MCF 10A (cell line): Measurements from ENCODE around the gene SLC50A1. TPM values are rescaled to one million over a fixed set of nuclear protein-coding genes. Genes with fewer than 3 reads are reported as not detected.
A peak's percentile ranks its signal among the peaks of the same experiment; 100 is the strongest.

Experiments
- BruUV-seq: library from RNA; stranded (reverse); fragments of 400-500 nt; replicated peaks from 2 replicates; lab custom pipeline; 2021; lab: Mats Ljungman, UMichigan
- CTCF ChIA-PET: fragments of 300-600 bp; sonication (Branson Sonifier 250); formaldehyde crosslinking; extraction: SDS; loops from one replicate; lab custom pipeline; 2021; ENCODE audit warnings: antibody characterized with exemption, inconsistent platforms; lab: Yijun Ruan, JAX
- POLR2A ChIA-PET: fragments of 300-600, 350-650 bp; sonication (Branson Sonifier 250); formaldehyde crosslinking; extraction: SDS; loops from one replicate; lab custom pipeline; 2020; ENCODE audit warnings: antibody characterized with exemption, inconsistent platforms; lab: Yijun Ruan, JAX
- DNase-seq: peaks from one replicate; pipeline ENCODE4 v3.0.0-alpha.2; 2018; ENCODE audit not compliant: unreplicated experiment
- H3K27ac Mint-ChIP-seq: one replicate; pipeline ENCODE4 v1.8.0; 2022; ENCODE audit warnings: mild to moderate bottlenecking, low read depth, mixed read lengths; ENCODE audit not compliant: unreplicated experiment
- H3K27me3 Mint-ChIP-seq: one replicate; pipeline ENCODE4 v1.8.0; 2022; ENCODE audit warnings: mixed read lengths; ENCODE audit not compliant: insufficient read depth, unreplicated experiment
- H3K36me3 Mint-ChIP-seq: one replicate; pipeline ENCODE4 v1.8.0; 2022; ENCODE audit warnings: mild to moderate bottlenecking, moderate library complexity, mixed read lengths; ENCODE audit not compliant: insufficient read depth, unreplicated experiment
- H3K4me1 Mint-ChIP-seq: one replicate; pipeline ENCODE4 v1.8.0; 2022; ENCODE audit warnings: mixed read lengths; ENCODE audit not compliant: insufficient read depth, unreplicated experiment
- H3K4me3 Mint-ChIP-seq: one replicate; pipeline ENCODE4 v1.8.0; 2022; ENCODE audit warnings: mild to moderate bottlenecking, moderate library complexity, mixed read lengths; ENCODE audit not compliant: unreplicated experiment
- H3K9me3 Mint-ChIP-seq: one replicate; pipeline ENCODE4 v1.8.0; 2022; ENCODE audit warnings: mixed read lengths; ENCODE audit not compliant: unreplicated experiment
- CTCF ChIP-seq: fragments of 200-600 bp; IDR thresholded peaks from one replicate; pipeline ENCODE4 v1.8.0; 2022; ENCODE audit warnings: antibody characterized with exemption, mild to moderate bottlenecking; ENCODE audit not compliant: unreplicated experiment
- intact Hi-C: fragments of 100-400 bp; cut with micrococcal nuclease; formaldehyde crosslinking; loops from 2 replicates; pipeline ENCODE4 v1.14.1; 2022
- total RNA-seq: library from RNA; stranded (reverse); gene quantifications from 2 replicates; pipeline ENCODE4 v1.2.3, GENCODE V29; 2022

Gene SLC50A1
- total RNA-seq, 1 experiment from 2014 or later: 91.2 TPM

GRCh38 chr1:155139895-155140629, 4.4 kb downstream of the SLC50A1 start, which contains the start of gene DPM3:
TSS of gene DPM3 (minus strand) at chr1:155140531. CDS start at chr1:155140240, 291 bp downstream.
- peak within 1 kb of the TSS; percentile 94 for H3K27ac Mint-ChIP-seq
- H3K27me3 Mint-ChIP-seq: no peaks in the 10 kb centered on the region
- peaks cover 13% of the 10 kb centered on the region for H3K4me1 Mint-ChIP-seq
- ChIA-PET POLR2A (interaction anchor here (0.7 to 8.1 kb wide), 7 partner anchors 15 to 310 kb away, joined by 3 to 238 read pairs (median 4); partner anchors contain the start of genes EFNA1 and KRTCAP2), CTCF (interaction anchor here (0.6 to 14.0 kb wide), 6 partner anchors 12 to 1504 kb away, joined by 3 to 161 read pairs (median 3); partner anchors contain the start of gene KRTCAP2)
- no peak for TF ChIP-seq CTCF
- TSS peak; percentile 63 for BruUV-seq
- DNase-seq: peak; percentile 90
- peaks cover 39% of the 10 kb centered on the region for H3K36me3 Mint-ChIP-seq
- H3K9me3 Mint-ChIP-seq: no peaks in the 10 kb centered on the region
- intact Hi-C loops: no loop called here
- H3K4me3 Mint-ChIP-seq: peak within 1 kb of the TSS; percentile 80

GRCh38 chr1:155140630-155140953, 4.9 kb downstream of the SLC50A1 start:
- Mint-ChIP-seq H3K9me3 (no peaks in the 10 kb centered on the region), H3K27ac (peak overlapping the region; percentile 94), H3K27me3 (no peaks in the 10 kb centered on the region), H3K4me3 (peak overlapping the region; percentile 80), H3K36me3 (peaks cover 35% of the 10 kb centered on the region), H3K4me1 (peaks cover 10% of the 10 kb centered on the region)
- intact Hi-C loops: no loop called here
- no peak for TF ChIP-seq CTCF
- POLR2A ChIA-PET: interaction anchor here (0.7 to 8.1 kb wide), 5 partner anchors 16 to 311 kb away, joined by 3 to 238 read pairs (median 3); partner anchors contain the start of genes EFNA1 and KRTCAP2
- CTCF ChIA-PET: interaction anchor here (0.7 to 14.0 kb wide), 4 partner anchors 12 to 50 kb away, joined by 3 to 161 read pairs (median 10); partner anchors contain the start of gene KRTCAP2
- no TSS peak for BruUV-seq
- no peak for DNase-seq

- no TSS peak for BruUV-seq
Observed at GRCh38 chr1:155141749-155142148, 6.1 kb downstream of the SLC50A1 start.

More at GRCh38 chr1:155141749-155142148, 6.1 kb downstream of the SLC50A1 start:
- DNase-seq: no peak
- Mint-ChIP-seq H3K4me1 (peaks cover 10% of the 10 kb centered on the region), H3K36me3 (peaks cover 32% of the 10 kb centered on the region), H3K4me3 (no peak overlapping the region), H3K9me3 (no peaks in the 10 kb centered on the region), H3K27ac (no peak overlapping the region), H3K27me3 (no peaks in the 10 kb centered on the region)
- ChIA-PET POLR2A (interaction anchor here (1.5 kb wide), 2 partner anchors 16 to 138 kb away, joined by 4 to 6 read pairs; no protein-coding TSS in a partner anchor), CTCF (interaction anchor here (0.5 to 2.4 kb wide), 7 partner anchors 15 to 182 kb away, joined by 3 to 13 read pairs (median 5); partner anchors contain the start of genes KRTCAP2 and TRIM46)
- TF ChIP-seq CTCF: no peak
- intact Hi-C loops: no loop called here
